Mesenchymal stem cell (in vitro differentiated cells and primary cell): ENCODE measurements around the gene OPCML.
A peak's percentile ranks its signal among the peaks of the same experiment; 100 is the strongest.

Experiments used
- DNase-seq: peaks from one replicate; pipeline ENCODE4 v3.0.0-alpha.2; 2013
- H2AFZ ChIP-seq: one replicate; pipeline ENCODE4 v1.6.1; 2013; ENCODE audit warnings: low read depth, mild to moderate bottlenecking, control low read depth, inconsistent platforms, low read length, moderate library complexity
- H2AK5ac ChIP-seq: 2 replicates; pipeline ENCODE4 v1.6.1; 2013; ENCODE audit warnings: low read length, moderate library complexity, mild to moderate bottlenecking, inconsistent platforms; ENCODE audit not compliant: severe bottlenecking
- H2BK120ac ChIP-seq: one replicate; pipeline ENCODE4 v1.6.1; 2013; ENCODE audit warnings: low read depth, mild to moderate bottlenecking, inconsistent platforms, low read length, moderate library complexity
- H2BK12ac ChIP-seq, 2 experiments: one replicate each; pipeline ENCODE4 v1.6.1; 2013; ENCODE audit warnings: inconsistent platforms in 2 of 2, low read length in 2 of 2, mild to moderate bottlenecking in 2 of 2, moderate library complexity in 2 of 2, control low read depth in 1 of 2
- H2BK15ac ChIP-seq: one replicate; pipeline ENCODE4 v1.6.1; 2013; ENCODE audit warnings: mild to moderate bottlenecking, low read depth, inconsistent platforms; ENCODE audit not compliant: poor library complexity, severe bottlenecking
- H2BK5ac ChIP-seq: 2 replicates; pipeline ENCODE4 v1.6.1; 2013; ENCODE audit warnings: low read depth, mild to moderate bottlenecking, low read length, control low read depth, inconsistent platforms; ENCODE audit not compliant: poor library complexity, severe bottlenecking
- H3K14ac ChIP-seq, 2 experiments: one replicate each; pipeline ENCODE4 v1.6.1; 2013; ENCODE audit warnings: inconsistent platforms in 2 of 2, low read length in 2 of 2, control low read depth in 1 of 2, mild to moderate bottlenecking in 1 of 2, moderate library complexity in 1 of 2
- H3K18ac ChIP-seq, 2 experiments: one replicate each; pipeline ENCODE4 v1.6.1; 2013; ENCODE audit warnings: inconsistent platforms in 2 of 2, low read length in 2 of 2, control low read depth in 1 of 2, low read depth in 1 of 2, mild to moderate bottlenecking in 1 of 2
- H3K23ac ChIP-seq, 2 experiments: one replicate each; pipeline ENCODE4 v1.6.1; 2013; ENCODE audit warnings: inconsistent platforms in 2 of 2, low read length in 2 of 2, mild to moderate bottlenecking in 2 of 2, moderate library complexity in 2 of 2, control low read depth in 1 of 2
- H3K27ac ChIP-seq: 2 replicates; pipeline ENCODE4 v1.5.1; 2013; ENCODE audit warnings: mild to moderate bottlenecking, moderate library complexity, low read length, control low read depth, inconsistent platforms; ENCODE audit not compliant: poor library complexity, severe bottlenecking
- H3K27me3 ChIP-seq, 2 experiments: 2 replicates each; pipeline versions ENCODE4 v1.6.1 to v1.7.0; 2013; ENCODE audit warnings: low read length in 2 of 2, mild to moderate bottlenecking in 2 of 2, moderate library complexity in 2 of 2, control low read depth in 1 of 2, inconsistent platforms in 1 of 2; ENCODE audit not compliant: control insufficient read depth in 1 of 2, insufficient read depth in 1 of 2
- H3K36me3 ChIP-seq, 2 experiments: 2 replicates each; pipeline versions ENCODE4 v1.6.1 to v1.7.0; 2013; ENCODE audit warnings: low read length in 2 of 2, control low read depth in 1 of 2, inconsistent platforms in 1 of 2, low read depth in 1 of 2, mild to moderate bottlenecking in 1 of 2; ENCODE audit not compliant: insufficient read depth in 2 of 2, control insufficient read depth in 1 of 2
- H3K4ac ChIP-seq, 2 experiments: one replicate each; pipeline ENCODE4 v1.6.1; 2013; ENCODE audit warnings: inconsistent platforms in 2 of 2, low read length in 2 of 2, mild to moderate bottlenecking in 2 of 2, moderate library complexity in 2 of 2, control low read depth in 1 of 2, low read depth in 1 of 2
- H3K4me1 ChIP-seq: 2 replicates; pipeline ENCODE4 v1.6.1; 2013; ENCODE audit warnings: low read depth, low read length, control low read depth; ENCODE audit not compliant: control insufficient read depth, insufficient read depth
- H3K4me2 ChIP-seq: 2 replicates; pipeline ENCODE4 v1.6.1; 2013; ENCODE audit warnings: low read length, mild to moderate bottlenecking, inconsistent platforms; ENCODE audit not compliant: poor library complexity, severe bottlenecking
- H3K4me3 ChIP-seq, 2 experiments: 2 replicates each; pipeline versions ENCODE4 v1.5.1 to v1.7.0; 2013; ENCODE audit warnings: low read length in 2 of 2, mild to moderate bottlenecking in 2 of 2, control low read depth in 1 of 2, low read depth in 1 of 2; ENCODE audit not compliant: insufficient read depth in 1 of 2
- H3K79me1 ChIP-seq: replicated peaks from 2 replicates; pipeline ENCODE4 v1.6.1; 2013; ENCODE audit warnings: mild to moderate bottlenecking, control low read depth, low read length, inconsistent platforms; ENCODE audit not compliant: poor library complexity, severe bottlenecking
- H3K9ac ChIP-seq: 2 replicates; pipeline ENCODE4 v1.7.0; 2013; ENCODE audit warnings: mild to moderate bottlenecking, low read length, moderate library complexity
- H3K9me3 ChIP-seq: 2 replicates; pipeline ENCODE4 v1.7.0; 2013; ENCODE audit warnings: mild to moderate bottlenecking, low read length; ENCODE audit not compliant: control insufficient read depth
- H4K8ac ChIP-seq: one replicate; pipeline ENCODE4 v1.6.1; 2013; ENCODE audit warnings: inconsistent platforms, mild to moderate bottlenecking, low read length, moderate library complexity
- H4K91ac ChIP-seq: one replicate; pipeline ENCODE4 v1.6.1; 2013; ENCODE audit warnings: mild to moderate bottlenecking, low read length, inconsistent platforms
- WGBS: methylation state at CpG from one replicate; pipeline ENCODE4 v1.1.7; 2013; ENCODE audit warnings: mixed read lengths; 5-methylcytosine and 5-hydroxymethylcytosine counted together

OPCML gene

DNA sequence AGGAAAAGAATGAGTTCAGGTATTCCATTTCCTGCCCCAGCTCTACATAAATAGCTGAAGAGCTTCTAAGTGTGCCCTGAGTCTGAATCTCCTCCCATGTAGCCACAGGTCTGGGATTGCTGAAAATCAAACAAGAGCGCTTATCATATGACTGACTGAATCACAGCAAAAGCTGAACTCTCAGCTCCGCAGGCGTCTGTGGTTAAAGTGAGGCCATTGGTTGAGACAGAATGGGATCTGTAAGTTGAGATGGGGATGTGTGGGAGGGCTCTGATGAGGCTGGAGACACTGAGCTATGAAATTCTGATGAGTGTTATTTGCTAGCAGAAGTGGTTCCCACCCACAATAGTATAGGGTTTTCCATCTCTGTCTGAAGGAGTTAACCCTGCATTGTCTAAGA, 637.0 kb downstream of the OPCML start:
- Histone ChIP-seq H2BK5ac (no peak overlapping the region), H3K4me1 (no peaks in the 10 kb centered on the region), H3K14ac (no peak overlapping the region), H2BK12ac (no peak overlapping the region), H3K4me3 (no peak overlapping the region), H2AFZ (no peak overlapping the region), H4K8ac (no peak overlapping the region), H3K36me3 (no peaks in the 10 kb centered on the region), H2BK15ac (no peak overlapping the region), H3K27ac (no peak overlapping the region), H3K4me2 (no peak overlapping the region), H3K4ac (no peak overlapping the region), H2BK120ac (no peak overlapping the region), H3K79me1 (no peaks in the 10 kb centered on the region), H3K18ac (no peak overlapping the region), H3K23ac (no peak overlapping the region), H2AK5ac (no peak overlapping the region), H3K9me3 (no peaks in the 10 kb centered on the region), H3K9ac (no peak overlapping the region), H3K27me3 (no peaks in the 10 kb centered on the region), H4K91ac (no peak overlapping the region)
- WGBS, result 96% methylated on average over 3 of the region's 3 CpGs
- DNase-seq, result no peak

DNA sequence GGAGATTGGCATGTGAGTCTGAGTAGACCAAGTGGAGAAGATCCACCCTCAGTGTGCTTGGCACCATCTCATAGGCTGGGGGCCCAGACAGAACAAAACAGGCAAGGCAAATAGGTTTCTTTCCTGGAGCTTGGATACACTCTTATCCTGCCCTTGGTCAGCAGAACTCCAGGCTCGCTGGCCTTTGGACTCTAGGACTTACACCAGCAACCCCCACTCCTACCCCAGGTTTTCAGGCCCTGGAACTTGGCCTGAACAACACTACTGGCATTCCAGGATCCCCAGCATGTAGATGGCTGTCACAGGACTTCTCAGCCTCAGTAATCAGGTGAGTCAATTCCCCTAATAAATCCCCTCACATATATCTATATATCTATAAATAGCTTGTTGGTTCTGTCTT, 637.7 kb downstream of the OPCML start:
- no peaks in the 10 kb centered on the region for H3K27me3 ChIP-seq
- no peaks in the 10 kb centered on the region for H3K4me1 ChIP-seq
- H3K79me1 ChIP-seq, result no peaks in the 10 kb centered on the region
- no peak overlapping the region for H2BK15ac ChIP-seq
- H4K91ac ChIP-seq, result no peak overlapping the region
- no peak overlapping the region for H3K4me3 ChIP-seq
- no peak overlapping the region for H3K4me2 ChIP-seq
- no peak overlapping the region for H3K4ac ChIP-seq
- no peak overlapping the region for H3K14ac ChIP-seq
- H3K18ac ChIP-seq, result peak overlapping the region in 1 of 2 experiments; percentile 21
- no peak overlapping the region for H4K8ac ChIP-seq
- no peak overlapping the region for H2BK120ac ChIP-seq
- no peak overlapping the region for H3K9ac ChIP-seq
- no peaks in the 10 kb centered on the region for H3K9me3 ChIP-seq
- H3K27ac ChIP-seq, result no peak overlapping the region
- no peak overlapping the region for H2BK5ac ChIP-seq
- H2AFZ ChIP-seq, result no peak overlapping the region
- H3K36me3 ChIP-seq, result no peaks in the 10 kb centered on the region
- no peak overlapping the region for H3K23ac ChIP-seq
- no peak overlapping the region for H2BK12ac ChIP-seq
- no peak overlapping the region for H2AK5ac ChIP-seq
- DNase-seq, result no peak
- WGBS, result 76% methylated on average over 1 of the region's 1 CpG

DNA sequence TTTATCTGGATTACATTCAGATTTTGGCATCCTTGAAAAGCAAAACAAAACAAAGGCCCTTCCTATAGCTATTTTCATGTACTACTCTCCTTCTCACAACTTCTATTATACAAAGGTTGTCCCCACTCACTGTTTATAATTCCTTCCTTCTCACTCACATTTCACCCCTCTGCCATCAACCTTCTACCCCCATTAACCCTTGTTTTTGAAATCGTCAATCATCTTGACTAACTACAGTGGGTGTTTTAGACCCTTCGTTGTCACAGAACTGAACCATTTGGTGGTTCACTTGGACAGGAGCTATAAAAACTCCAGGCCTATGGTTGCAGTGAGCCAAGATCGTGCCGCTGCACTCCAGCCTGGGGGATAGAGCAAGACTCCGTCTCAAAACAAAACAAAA, 639.4 kb downstream of the OPCML start:
- Histone ChIP-seq H2BK15ac (no peak overlapping the region), H3K4me2 (no peak overlapping the region), H3K79me1 (no peaks in the 10 kb centered on the region), H3K23ac (no peak overlapping the region), H3K4ac (no peak overlapping the region), H3K4me3 (no peak overlapping the region), H3K9ac (no peak overlapping the region), H3K4me1 (no peaks in the 10 kb centered on the region), H4K8ac (no peak overlapping the region), H3K18ac (no peak overlapping the region), H3K14ac (no peak overlapping the region), H3K27me3 (no peaks in the 10 kb centered on the region), H3K36me3 (no peaks in the 10 kb centered on the region), H2BK12ac (no peak overlapping the region), H3K27ac (no peak overlapping the region), H2AK5ac (no peak overlapping the region), H2AFZ (no peak overlapping the region), H3K9me3 (no peaks in the 10 kb centered on the region), H4K91ac (no peak overlapping the region), H2BK120ac (no peak overlapping the region), H2BK5ac (no peak overlapping the region)
- 87% methylated on average over 5 of the region's 5 CpGs for WGBS
- no peak for DNase-seq

DNA sequence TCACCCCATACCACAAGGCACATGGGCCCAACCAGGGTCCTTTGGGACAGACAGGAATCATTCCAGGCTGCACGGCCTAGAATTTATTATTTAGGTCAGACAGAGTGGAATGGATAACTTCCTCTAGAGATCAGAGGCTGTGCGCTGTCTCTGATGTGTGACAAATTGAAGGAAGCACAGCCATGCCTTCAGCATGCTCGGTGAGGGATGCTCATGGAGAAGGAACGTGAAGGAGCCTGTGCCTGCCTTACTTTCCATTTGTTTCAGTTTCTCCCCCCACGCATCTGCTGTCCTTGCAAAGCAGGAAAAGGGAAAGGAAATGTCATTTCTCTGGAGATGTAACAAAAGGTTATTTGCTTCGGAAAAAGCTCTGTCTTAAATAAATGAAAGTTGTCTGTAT, 644.1 kb downstream of the OPCML start:
- H2BK5ac ChIP-seq, result no peak overlapping the region
- no peak overlapping the region for H2BK15ac ChIP-seq
- H3K9me3 ChIP-seq, result no peaks in the 10 kb centered on the region
- WGBS, result 42% methylated on average over 5 of the region's 6 CpGs
- H3K79me1 ChIP-seq, result no peaks in the 10 kb centered on the region
- peak; percentile 48 for DNase-seq
- no peak overlapping the region for H4K8ac ChIP-seq
- H2BK120ac ChIP-seq, result peak overlapping the region; percentile 27
- H2BK12ac ChIP-seq, result no peak overlapping the region
- H3K23ac ChIP-seq, result peak overlapping the region in 1 of 2 experiments; percentile 70
- H2AK5ac ChIP-seq, result no peak overlapping the region
- no peak overlapping the region for H3K27ac ChIP-seq
- no peaks in the 10 kb centered on the region for H3K4me1 ChIP-seq
- no peak overlapping the region for H3K4ac ChIP-seq
- H3K36me3 ChIP-seq, result no peaks in the 10 kb centered on the region
- H4K91ac ChIP-seq, result no peak overlapping the region
- H3K4me2 ChIP-seq, result no peak overlapping the region
- no peak overlapping the region for H2AFZ ChIP-seq
- H3K14ac ChIP-seq, result no peak overlapping the region
- peak overlapping the region in 1 of 2 experiments; percentile 54 for H3K18ac ChIP-seq
- H3K9ac ChIP-seq, result no peak overlapping the region
- H3K4me3 ChIP-seq, result peak overlapping the region in 1 of 2 experiments; percentile 45
- no peaks in the 10 kb centered on the region for H3K27me3 ChIP-seq
